NCI-H146 treated with DMSO at 0.1 percent for 48 hours (cell line): ENCODE data around the gene KIAA0753.
"Not testable (repeated sequence)": the region's sequence is repeated elsewhere in the genome, so short reads cannot be mapped to it uniquely, and the experiment has no call there.

Experiments used
- DNase-seq: peaks from one replicate; lab custom pipeline; 2025; ENCODE audit not compliant: unreplicated experiment; lab: John Stamatoyannopoulos, UW

Gene KIAA0753

GRCh38 chr17:6597727-6598126 is 42.8 kb downstream of the KIAA0753 start:
- DNase-seq, result no peak

DNA sequence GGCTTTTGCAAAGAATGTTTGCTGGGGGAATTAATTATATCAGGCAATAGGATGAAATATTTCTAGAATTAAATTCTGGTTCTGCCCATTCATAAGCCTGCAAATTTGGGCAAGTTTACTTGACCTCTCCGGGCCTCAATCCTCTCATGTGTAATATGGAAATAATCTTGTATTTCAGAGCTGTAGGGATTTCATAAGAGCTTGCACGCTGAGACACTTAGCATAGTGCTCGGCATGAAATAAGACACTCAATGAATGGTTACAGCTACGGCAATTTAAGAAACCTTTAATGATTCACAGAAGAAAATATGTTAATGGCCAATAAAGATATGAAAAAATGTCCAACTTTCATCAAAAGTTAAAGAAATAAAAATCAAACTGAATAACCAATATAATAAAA is 43.6 kb downstream of the KIAA0753 start:
- no peak for DNase-seq

- DNase-seq, result no peak
Measured at GRCh38 chr17:6596511-6596910, 44.0 kb downstream of the KIAA0753 start.

- DNase-seq, result no peak
Measured at GRCh38 chr17:6596081-6596480, 44.4 kb downstream of the KIAA0753 start.

DNA sequence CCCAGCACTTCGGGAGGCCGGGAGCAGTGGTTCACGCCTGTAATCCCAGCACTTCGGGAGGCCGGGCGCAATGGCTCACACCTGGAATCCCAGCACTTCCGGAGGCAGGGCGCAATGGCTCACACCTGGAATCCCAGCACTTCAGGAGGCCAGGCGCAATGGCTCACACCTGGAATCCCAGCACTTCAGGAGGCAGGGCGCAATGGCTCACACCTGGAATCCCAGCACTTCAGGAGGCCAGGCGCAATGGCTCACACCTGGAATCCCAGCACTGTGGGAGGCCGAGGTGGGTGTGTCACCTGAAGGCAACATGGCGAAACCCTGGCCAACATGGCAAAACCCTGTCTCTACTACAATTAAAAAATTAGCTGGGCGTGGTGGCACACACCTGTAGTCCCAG is 47.1 kb downstream of the KIAA0753 start:
- DNase-seq, result not testable (repeated sequence)

DNA sequence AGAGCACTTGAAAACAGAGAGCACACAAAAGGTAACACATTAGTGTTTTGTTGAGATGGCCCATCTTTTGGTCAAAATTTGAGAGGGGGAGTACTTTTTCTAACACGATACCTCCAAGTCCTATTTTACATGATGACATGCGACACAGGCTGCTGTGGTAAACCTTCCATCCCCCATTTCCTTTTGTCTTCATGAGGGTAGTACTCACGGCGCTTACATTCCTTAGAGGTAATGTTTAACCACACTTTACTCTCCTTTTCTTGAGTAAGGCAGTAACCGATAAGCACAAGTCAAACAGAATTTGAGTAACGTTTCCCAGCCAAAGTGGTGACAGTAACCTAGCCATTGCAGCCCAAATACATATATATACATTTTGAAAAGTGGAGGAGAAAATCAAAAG is 48.3 kb downstream of the KIAA0753 start:
- no peak for DNase-seq

- no peak for DNase-seq
Measured at GRCh38 chr17:6591599-6592158, 48.8 kb downstream of the KIAA0753 start.

DNA sequence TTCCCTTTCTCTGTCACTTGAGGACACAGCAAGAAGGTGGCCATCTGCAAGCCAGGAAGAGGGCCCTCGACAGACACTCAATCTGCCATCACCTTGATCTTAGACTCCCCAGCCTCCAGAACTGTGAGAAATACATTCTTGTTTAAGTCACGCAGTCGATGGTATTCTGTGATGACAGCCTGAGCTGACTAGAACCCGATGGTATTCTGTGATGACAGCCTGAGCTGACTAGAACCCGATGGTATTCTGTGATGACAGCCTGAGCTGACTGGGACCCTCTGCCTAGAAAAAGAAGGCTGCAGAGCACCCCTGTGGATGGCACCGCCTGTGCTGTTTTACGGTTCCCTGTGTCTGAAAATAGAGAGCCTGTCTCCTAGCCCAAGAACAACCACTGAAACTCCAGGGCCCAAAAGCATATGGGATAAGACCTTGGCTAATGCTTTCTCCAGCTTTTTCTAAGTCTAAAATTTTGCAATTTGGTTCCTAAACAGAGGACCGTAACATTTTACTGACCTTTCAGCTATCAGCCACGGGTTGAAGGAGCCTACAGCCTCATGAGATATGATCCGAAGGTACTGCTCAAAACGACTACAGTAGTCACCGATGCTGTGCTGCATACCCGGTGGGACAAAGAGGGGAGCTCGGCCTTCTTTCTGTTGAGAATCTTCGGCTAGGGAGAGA is 51.1 kb downstream of the KIAA0753 start:
- DNase-seq, result no peak

GRCh38 chr17:6588165-6588564 is 52.3 kb downstream of the KIAA0753 start:
- DNase-seq, result no peak

DNA sequence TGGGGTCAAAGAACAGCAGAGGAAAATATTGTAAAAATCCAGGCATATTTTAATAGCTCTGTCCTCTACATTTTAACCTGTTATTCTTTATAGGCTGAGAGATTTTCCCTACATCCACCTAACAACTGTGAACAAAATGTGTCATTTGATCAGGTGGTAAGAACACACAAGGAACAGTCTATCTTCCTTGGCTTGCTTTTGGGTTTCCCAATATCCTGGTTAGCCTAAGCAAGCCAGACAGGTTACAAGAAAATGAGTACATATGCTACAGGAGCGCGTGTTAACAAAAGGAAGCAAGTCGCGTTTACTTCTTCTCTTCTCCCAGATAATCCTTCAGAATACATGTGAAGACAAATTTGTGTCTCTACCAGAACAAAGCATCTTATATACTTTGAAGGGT is 53.2 kb downstream of the KIAA0753 start:
- no peak for DNase-seq

DNA sequence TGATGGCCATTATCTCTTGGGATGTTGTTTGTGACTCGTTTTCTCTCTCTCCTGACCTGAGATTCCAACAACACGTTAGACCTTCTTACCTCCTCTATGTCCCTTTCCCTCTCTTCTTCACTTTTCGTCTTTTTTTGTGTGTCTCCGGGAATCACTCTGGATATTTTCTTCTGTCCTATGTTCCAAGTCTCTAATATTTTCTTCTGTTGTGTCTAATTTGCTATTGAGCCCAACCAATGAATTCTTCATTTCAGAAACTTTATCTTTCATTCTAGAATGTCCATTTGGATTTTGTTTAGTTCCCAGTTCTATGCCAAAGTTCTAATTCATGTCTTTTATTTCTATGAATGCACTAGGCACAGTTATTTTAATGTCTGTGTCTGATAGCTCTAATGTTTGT is 57.1 kb downstream of the KIAA0753 start:
- DNase-seq, result no peak

GRCh38 chr17:6580625-6581024 is 59.9 kb downstream of the KIAA0753 start:
- DNase-seq, result no peak

GRCh38 chr17:6578491-6578890 is 62.0 kb downstream of the KIAA0753 start:
- DNase-seq, result no peak

- DNase-seq, result no peak
Measured at GRCh38 chr17:6577686-6578263, 62.7 kb downstream of the KIAA0753 start.

DNA sequence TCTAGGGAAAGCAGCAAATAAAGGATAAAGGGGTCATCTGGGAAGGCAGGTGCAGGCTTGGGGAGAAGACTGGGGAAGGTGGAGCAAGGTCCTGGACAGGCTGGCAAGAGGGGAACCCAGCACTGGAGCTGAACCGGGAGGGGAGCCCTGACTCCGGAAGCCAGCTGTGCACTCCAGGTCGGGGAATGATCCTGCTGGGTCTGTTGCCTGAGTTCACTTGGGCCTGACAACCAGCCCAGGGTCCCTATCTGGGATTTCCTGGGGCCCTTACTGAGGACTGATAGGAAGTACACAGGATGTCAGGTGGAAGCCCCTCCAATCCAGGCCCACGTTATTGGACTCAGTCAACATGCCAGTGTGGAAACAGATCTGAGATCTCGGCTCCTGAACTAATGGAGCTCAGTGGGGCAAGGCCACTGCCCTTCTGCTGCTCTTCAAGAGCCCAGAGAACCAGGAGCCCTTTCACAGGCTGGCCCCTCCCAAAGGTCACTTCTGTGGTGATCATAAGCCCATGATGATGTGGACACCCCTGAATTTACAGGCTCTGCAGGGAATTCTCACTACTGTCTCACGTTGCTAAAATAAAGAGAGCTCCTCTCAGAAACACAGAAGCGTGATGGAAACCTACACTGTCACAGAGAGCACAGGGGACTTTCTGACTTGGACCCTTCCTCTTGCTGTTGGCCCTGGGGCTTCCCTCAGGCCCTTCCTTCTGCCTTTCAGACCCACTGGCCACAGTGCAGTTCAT is 64.3 kb downstream of the KIAA0753 start:
- DNase-seq, result no peak

GRCh38 chr17:6575596-6575988 is 64.9 kb downstream of the KIAA0753 start:
- DNase-seq, result no peak

DNA sequence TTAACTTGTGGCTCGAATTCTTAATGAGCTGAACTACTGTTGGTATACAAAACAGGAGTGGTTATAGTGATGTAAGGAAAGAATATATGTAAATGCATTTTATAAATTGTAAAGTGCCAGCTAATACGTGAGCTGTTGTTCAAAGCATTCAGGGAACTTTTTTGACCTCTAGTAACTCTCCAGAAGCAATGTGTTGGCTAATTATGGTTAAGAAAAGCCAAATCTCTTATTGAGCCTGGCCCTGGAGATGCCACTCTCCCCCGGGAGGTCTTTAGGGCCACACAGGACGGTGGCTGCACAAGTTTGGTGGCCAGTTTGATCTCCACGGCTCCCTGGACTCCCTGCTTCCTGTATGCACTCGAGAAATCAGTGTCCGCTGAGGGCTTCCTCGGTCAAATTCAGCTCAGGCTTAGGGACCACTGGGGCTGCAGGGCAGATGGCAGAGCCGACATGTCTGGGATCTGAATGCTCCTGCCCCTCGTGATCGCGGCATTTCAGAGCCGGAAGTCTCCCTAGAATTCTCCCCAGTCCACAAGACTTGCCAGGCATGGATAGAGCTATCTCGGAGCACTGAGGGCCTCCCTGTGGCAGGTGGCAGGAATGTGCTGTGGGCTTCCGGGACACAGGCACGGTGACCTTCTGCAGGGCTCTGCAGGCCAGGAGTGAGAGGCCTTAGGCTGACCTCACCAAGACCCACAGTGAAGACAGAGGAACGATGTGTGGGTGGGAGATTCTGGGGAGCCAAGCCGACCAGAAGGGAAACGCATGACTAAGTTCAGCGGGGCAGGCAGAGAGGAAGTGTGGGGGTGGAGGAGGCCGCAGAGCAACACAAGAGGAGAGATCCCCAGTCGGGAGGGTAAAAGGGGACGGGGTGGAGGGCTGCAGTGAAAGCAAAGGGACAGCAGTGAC is 65.6 kb downstream of the KIAA0753 start:
- DNase-seq, result no peak

GRCh38 chr17:6573982-6574686 is 66.4 kb downstream of the KIAA0753 start:
- no peak for DNase-seq

- not testable (repeated sequence) for DNase-seq
Measured at GRCh38 chr17:6573495-6573894, 67.0 kb downstream of the KIAA0753 start.

- DNase-seq, result no peak
Measured at GRCh38 chr17:6572972-6573370, 67.5 kb downstream of the KIAA0753 start.

DNA sequence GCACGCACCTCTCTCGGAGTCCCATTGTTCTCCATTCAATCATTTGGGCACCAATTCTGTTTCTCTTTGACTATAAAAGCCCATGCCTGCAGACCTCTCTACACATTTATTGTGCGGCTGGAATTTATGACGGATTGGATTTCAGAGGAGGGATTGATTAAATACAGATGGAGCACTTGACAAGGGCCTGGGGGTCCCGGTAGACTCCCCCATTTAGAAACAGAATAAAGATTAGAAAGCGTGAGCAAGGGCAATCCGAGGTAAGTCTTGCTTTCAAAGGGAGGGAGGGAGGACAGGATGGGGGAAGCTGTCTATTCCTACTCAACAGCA is 69.1 kb downstream of the KIAA0753 start:
- no peak for DNase-seq
